B cell (primary cell): ENCODE data around the gene AK1. TPM values are rescaled to one million over a fixed set of nuclear protein-coding genes. Genes with fewer than 3 reads are reported as not detected.

Experiments
- ATAC-seq: fragments of 200-7000 bp; cut with Tn5 transposase; one replicate; pipeline ENCODE4 v1.10.0; 2021; ENCODE audit warnings: low read depth, mild to moderate bottlenecking, moderate number of reproducible peaks, moderate library complexity
- CTCF ChIA-PET: fragments of 350-600 bp; sonication (Branson Sonifier 250); formaldehyde crosslinking; loops from one replicate; lab custom pipeline; 2021; ENCODE audit warnings: antibody characterized with exemption, inconsistent platforms; lab: Charles Lee
- POLR2A ChIA-PET: fragments of 350-600 bp; sonication (Branson Sonifier 250); formaldehyde crosslinking; loops from one replicate; lab custom pipeline; 2021; ENCODE audit warnings: antibody characterized with exemption; lab: Charles Lee
- DNase-seq: peaks from one replicate; pipeline ENCODE4 v3.0.0; 2013
- H2AFZ ChIP-seq: 2 replicates; pipeline ENCODE4 v1.6.1; 2012; ENCODE audit warnings: mild to moderate bottlenecking, low read depth, low read length; ENCODE audit not compliant: insufficient read depth, poor library complexity, severe bottlenecking
- H3K27ac ChIP-seq, 2 donors: 1 replicate in 1 of 2; 2 replicates in 1 of 2; pipeline ENCODE4 v1.5.1; 2012 to 2013; ENCODE audit warnings: low read length in 2 of 2, mild to moderate bottlenecking in 2 of 2, moderate library complexity in 1 of 2
- H3K27me3 ChIP-seq, 4 experiments: fragments of 200-600 bp in 1 of 4; sonication (generic) in 1 of 4; replicated peaks in 1 of 4; 1 replicate in 2 of 4; 2 replicates in 2 of 4; pipeline versions ENCODE4 v1.6.1 to v1.7.0; 2013 to 2016; ENCODE audit warnings: low read length in 3 of 4, mild to moderate bottlenecking in 2 of 4, mixed read lengths in 1 of 4, moderate library complexity in 1 of 4; ENCODE audit not compliant: insufficient read depth in 4 of 4, control insufficient read depth in 3 of 4; ENCODE audit errors: control extremely low read depth in 1 of 4
- H3K36me3 ChIP-seq, 2 experiments: replicated peaks in 1 of 2; 1 replicate in 1 of 2; 2 replicates in 1 of 2; pipeline versions ENCODE4 v1.6.1 to v1.7.1; 2013; ENCODE audit warnings: low read length in 1 of 2; ENCODE audit not compliant: insufficient read depth in 2 of 2, control insufficient read depth in 1 of 2; ENCODE audit errors: control extremely low read depth in 1 of 2, extremely low read depth in 1 of 2
- H3K4me1 ChIP-seq, 2 donors: fragments of 200-600 bp in 1 of 2; sonication (generic) in 1 of 2; 1 replicate in 1 of 2; 2 replicates in 1 of 2; pipeline versions ENCODE4 v1.5.1 to v1.6.1; 2013 to 2017; ENCODE audit warnings: low read length in 2 of 2; ENCODE audit not compliant: control insufficient read depth in 2 of 2, insufficient read depth in 2 of 2
- H3K4me2 ChIP-seq: replicated peaks from 2 replicates; pipeline ENCODE3; 2012; ENCODE audit warnings: mild to moderate bottlenecking, low read depth, low read length; ENCODE audit not compliant: poor library complexity, severe bottlenecking
- H3K4me3 ChIP-seq, 5 experiments: fragments of 200-600 bp in 1 of 5; sonication (generic) in 1 of 5; 1 replicate in 3 of 5; 2 replicates in 2 of 5; pipeline versions ENCODE4 v1.5.1 to v1.7.0; 2011 to 2016; ENCODE audit warnings: low read length in 4 of 5, mild to moderate bottlenecking in 4 of 5, low read depth in 2 of 5, control low read depth in 1 of 5, moderate library complexity in 1 of 5; ENCODE audit not compliant: insufficient read depth in 1 of 5; ENCODE audit errors: control extremely low read depth in 1 of 5, extremely low read depth in 1 of 5
- H3K79me2 ChIP-seq: fragments of 200-600 bp; sonication (generic); one replicate; pipeline ENCODE4 v1.6.0; 2016; ENCODE audit warnings: low read length; ENCODE audit not compliant: control insufficient read depth, insufficient read depth
- H3K9ac ChIP-seq: fragments of 200-600 bp; sonication (generic); 2 replicates; pipeline ENCODE4 v1.6.1; 2017; ENCODE audit warnings: mild to moderate bottlenecking, low read length, moderate library complexity
- H3K9me3 ChIP-seq, 3 donors: one replicate each; pipeline versions ENCODE4 v1.6.1 to v1.7.1; 2013; ENCODE audit warnings: low read length in 2 of 3; ENCODE audit not compliant: control insufficient read depth in 2 of 3, insufficient read depth in 1 of 3; ENCODE audit errors: control extremely low read depth in 1 of 3
- H4K20me1 ChIP-seq: 2 replicates; pipeline ENCODE4 v1.6.0; 2012; ENCODE audit warnings: mild to moderate bottlenecking, low read length; ENCODE audit not compliant: insufficient read depth, control insufficient read depth, poor library complexity, severe bottlenecking
- H3K27ac Mint-ChIP-seq: one replicate; pipeline ENCODE4 v1.8.0; 2021; ENCODE audit warnings: mixed read lengths
- H3K27me3 Mint-ChIP-seq: one replicate; pipeline ENCODE4 v1.8.0; 2021; ENCODE audit warnings: mixed read lengths
- H3K4me1 Mint-ChIP-seq: one replicate; pipeline ENCODE4 v1.8.0; 2021; ENCODE audit warnings: mixed read lengths
- H3K4me3 Mint-ChIP-seq: one replicate; pipeline ENCODE4 v1.8.0; 2021; ENCODE audit warnings: mixed read lengths
- H3K9me3 Mint-ChIP-seq: one replicate; pipeline ENCODE4 v1.8.0; 2022; ENCODE audit warnings: mixed read lengths; ENCODE audit not compliant: insufficient read depth
- CTCF ChIP-seq: fragments of 200-600 bp; IDR thresholded peaks from one replicate; pipeline ENCODE4 v1.8.0; 2022; ENCODE audit warnings: antibody characterized with exemption, mild to moderate bottlenecking
- EZH2 ChIP-seq: IDR thresholded peaks from 2 replicates; pipeline ENCODE4 v1.6.1; 2012; ENCODE audit warnings: borderline replicate concordance, low read depth, mild to moderate bottlenecking, moderate library complexity, low read length; ENCODE audit not compliant: insufficient read depth, poor library complexity, severe bottlenecking
- WGBS: methylation state at CpG from one replicate; pipeline ENCODE4 v1.1.5; 2013; ENCODE audit warnings: missing lambda C conversion rate; ENCODE audit not compliant: insufficient coverage; 5-methylcytosine and 5-hydroxymethylcytosine counted together
- intact Hi-C: fragments of 100-400 bp; cut with micrococcal nuclease; formaldehyde crosslinking; loops from one replicate; pipeline ENCODE4 v1.10.0; 2022
- polyA plus RNA-seq: library from polyadenylated mRNA; depleted of rRNA; stranded (reverse); fragments of >200 nt; gene quantifications from 2 replicates; pipeline ENCODE4 v1.2.3, GENCODE V29; 2012
- total RNA-seq, 2 donors: library from RNA; stranded (reverse); fragments of 120-200 nt in 1 of 2; gene quantifications; 1 replicate in 1 of 2; 2 replicates in 1 of 2; pipeline versions ENCODE4 v1.2.3 to v1.2.4, GENCODE V29; 2013 to 2022

AK1 gene
- total and polyA plus RNA-seq, 2 donors (not counting 1 experiment from before 2014, with no cell fraction given), result 28.0 to 31.8 TPM

DNA sequence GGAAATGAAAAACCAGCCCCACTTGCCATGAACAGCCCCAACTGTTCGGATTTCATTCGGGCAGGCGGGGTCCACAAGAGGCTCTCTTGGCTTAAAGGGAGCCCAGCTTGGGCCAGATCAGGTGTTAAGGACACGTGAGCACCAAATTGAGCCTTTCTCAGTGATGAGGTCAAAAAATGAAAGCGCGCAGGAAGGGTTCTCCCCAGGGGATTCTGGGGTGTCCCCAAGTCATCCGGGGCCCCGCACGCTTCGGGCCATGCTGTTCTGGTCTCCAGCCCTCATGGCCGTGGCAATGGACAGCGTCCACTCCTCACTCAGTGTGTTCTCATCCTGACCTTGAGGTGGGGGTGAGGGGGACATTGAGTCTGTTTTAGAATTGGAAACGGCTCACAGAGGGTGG lies 10.9 kb downstream of the AK1 start:
- Histone ChIP-seq H3K4me3 (no peak overlapping the region), H3K36me3 (no peaks in the 10 kb centered on the region), H3K27me3 (no peaks in the 10 kb centered on the region), H3K4me2 (no peak overlapping the region), H4K20me1 (no peaks in the 10 kb centered on the region), H3K9me3 (no peaks in the 10 kb centered on the region), H2AFZ (no peak overlapping the region), H3K4me1 (peaks cover 36 to 51% of the 10 kb centered on the region in 2 donors), H3K9ac (no peak overlapping the region), H3K79me2 (no peaks in the 10 kb centered on the region), H3K27ac (peak overlapping the region; percentile 29 to 73)
- 69% methylated on average over 12 of the region's 13 CpGs for WGBS
- POLR2A ChIA-PET, result interaction anchor here (0.6 to 1.2 kb wide), 2 partner anchors 50 to 594 kb away, joined by 3 to 5 read pairs; no protein-coding TSS in a partner anchor
- TF ChIP-seq EZH2, result no peak
- no peak for TF ChIP-seq CTCF
- DNase-seq (peak; percentile 79), ATAC-seq (peak; percentile 9)
- H3K27ac Mint-ChIP-seq, result peak overlapping the region; percentile 93
- H3K4me3 Mint-ChIP-seq, result no peak overlapping the region
- no peaks in the 10 kb centered on the region for H3K27me3 Mint-ChIP-seq
- intact Hi-C loops, result no loop called here
- H3K4me1 Mint-ChIP-seq, result peaks cover 42% of the 10 kb centered on the region
- CTCF ChIA-PET, result interaction anchor here (0.7 to 13.7 kb wide), 7 partner anchors 42 to 277 kb away, joined by 3 to 237 read pairs (median 4); partner anchors contain the start of genes FPGS, ST6GALNAC4 and TOR2A
- H3K9me3 Mint-ChIP-seq, result no peaks in the 10 kb centered on the region
